ENCODE results near the gene PTPRT.

PTPRT gene

DNA sequence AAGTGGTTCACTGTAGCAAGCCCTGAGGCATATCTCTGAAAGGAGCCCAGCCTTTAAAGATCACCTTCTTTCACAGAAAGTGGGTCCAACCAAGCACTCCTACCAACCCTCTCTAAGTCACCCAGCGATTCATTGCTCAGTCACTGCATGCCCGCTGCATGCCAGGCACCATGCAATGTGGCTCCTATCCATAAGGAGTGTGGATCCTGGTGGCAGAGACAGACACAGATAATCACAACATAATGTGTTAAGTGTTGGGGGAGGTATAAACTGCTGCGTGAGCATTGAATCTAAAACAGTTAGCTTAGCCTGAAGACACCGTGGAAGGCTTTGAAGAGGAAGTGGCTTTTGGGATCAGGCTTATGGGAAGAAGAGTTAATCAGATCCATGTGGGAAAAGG is 659.5 kb downstream of the PTPRT start:
- DNase-seq, result no peak

DNA sequence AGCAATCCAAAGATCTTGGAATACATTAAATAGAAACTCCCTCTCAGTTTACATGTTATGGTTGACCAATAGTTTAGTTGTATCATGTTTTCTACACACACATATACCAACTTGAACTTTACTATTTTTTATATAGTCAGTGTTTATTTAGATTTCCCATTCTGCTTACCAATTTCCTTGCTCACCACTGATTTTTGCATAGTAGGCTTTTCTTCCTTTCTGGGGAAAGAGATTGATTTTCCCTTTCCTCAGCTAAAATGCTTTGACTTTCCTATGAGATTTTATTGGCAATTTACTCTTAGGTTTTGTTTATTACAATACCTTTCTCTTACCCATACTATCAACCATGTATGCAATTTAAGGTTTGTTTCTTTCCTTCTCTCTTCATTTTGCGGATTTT is 665.6 kb downstream of the PTPRT start:
- DNase-seq, result no peak

DNA sequence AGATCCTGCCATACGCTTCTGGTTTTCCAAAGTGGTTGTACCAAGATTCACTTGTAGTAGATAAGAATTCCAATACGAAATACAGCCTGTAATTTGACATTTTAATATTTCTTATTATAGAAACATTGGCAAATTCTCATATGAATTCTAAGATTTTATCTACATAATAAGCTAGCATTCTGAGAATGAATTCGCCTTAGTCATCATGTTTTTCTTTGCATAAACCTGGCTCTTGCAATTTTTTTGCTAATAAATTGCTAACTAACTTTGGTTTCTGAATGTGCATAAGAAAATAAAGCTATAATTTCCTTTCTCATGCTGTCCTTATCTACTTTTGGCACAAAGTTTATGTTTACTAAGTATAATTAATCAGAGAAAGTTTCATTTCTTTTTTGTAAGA is 673.0 kb downstream of the PTPRT start:
- DNase-seq, result no peak

DNA sequence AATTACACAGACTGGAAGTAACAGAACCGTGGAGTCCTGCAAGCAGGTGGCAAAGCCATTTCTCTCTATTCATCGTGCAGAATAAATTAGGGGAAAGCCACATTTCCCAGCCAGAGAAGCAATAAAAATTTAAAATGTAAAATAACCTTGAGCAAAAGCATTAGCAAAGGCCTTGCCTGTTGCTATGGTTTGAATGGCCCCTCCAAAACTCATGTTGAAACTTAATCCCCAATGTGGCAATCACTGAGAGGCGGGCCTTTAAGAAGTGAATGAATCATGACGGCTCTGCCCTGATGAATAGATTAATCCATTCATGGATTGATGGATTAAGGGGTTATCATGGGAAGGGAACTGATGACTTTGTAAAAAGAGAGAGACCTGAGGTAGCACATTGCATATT is 679.0 kb downstream of the PTPRT start:
- no peak for DNase-seq

DNA sequence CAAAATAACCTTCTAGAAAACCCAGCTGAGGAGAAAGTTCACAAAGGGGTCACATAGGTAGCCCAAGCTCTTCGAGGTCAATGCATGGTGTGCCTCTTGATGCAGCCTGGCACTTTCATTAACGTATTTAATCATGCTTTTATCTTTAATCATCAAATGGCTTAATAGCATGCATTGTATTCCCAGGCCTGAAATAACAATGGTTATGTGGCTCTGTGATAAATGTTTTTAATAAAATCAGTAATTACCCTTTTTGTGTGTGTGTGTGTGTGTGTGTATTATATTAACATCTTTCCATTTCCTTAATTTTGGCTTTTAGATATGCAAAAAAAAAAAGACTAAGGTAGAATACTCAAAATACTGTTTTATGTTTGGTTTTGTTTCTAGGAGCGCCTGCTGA is 681.8 kb downstream of the PTPRT start:
- DNase-seq, result no peak

DNA sequence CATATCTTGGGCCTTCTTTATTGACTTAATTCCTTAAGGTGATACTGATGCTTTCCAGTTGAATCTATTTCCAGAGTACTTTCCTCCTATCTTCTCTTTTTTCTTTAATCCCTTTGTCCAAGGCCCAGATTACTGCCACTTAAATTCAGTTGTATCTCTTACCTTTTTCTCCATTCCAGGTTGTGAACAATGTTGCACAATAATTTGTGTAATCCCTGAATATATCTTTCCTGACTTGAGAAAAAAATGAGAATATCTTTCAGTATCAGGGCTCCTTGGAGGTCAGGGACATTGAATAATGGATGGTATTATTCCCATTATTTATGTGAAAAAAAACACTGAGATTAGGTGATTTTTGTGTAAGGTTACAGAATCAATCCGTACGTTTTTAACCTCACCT is 683.3 kb downstream of the PTPRT start:
- no peak for DNase-seq

DNA sequence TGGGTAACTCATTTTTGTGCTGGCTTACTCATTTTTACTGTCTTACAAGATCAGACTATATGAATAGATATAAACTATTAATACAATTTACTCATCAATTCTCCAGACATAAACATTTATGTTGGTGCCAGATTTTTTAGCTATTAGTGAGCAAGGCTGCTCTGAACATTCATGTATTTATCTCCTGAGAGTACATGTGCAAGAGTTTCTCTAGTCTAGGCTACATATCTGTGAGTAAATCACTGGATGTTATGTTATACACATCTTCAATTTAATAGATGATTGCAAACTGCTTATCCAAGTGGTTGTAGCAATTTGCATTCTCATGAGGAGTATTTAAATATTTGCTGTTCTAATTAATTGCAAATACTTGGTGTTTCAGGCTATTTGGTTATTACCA is 687.1 kb downstream of the PTPRT start:
- DNase-seq, result no peak

DNA sequence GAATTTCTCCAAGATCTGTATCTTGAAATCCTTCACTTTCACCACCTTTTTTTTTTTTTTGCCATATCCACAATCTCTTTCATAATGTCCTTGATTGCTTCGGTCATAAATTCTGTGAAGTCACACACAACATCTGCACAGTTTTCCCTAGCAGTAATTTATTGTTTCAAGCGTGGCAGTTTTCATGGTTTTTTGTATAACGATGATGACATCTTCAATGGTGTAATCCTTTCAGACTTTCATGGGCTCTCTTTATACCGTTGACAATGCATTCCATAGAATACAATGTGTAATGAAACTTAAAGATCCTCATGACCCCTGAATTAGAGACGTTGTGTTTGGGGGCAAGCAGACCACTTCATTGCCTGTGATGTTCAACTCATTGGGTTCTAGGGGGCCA is 693.1 kb downstream of the PTPRT start:
- no peak for DNase-seq

DNA sequence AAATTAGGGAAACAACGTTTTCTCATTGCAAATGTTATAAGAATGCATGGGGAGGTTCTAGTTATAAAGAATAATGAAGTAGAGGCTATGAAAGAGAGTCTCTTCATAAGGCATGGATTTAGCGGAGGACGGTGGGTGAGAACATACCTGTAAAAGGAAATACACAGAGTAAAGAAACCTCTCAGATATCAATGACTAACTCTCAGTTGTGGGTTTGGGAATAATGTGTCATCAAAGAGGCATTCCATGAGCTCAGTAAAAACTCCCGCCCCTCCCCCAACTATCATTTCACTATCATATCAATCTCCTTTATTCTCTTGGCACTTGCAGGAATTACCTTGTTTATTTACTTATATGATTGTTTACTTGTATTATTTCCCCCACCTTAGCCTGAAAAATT is 695.4 kb downstream of the PTPRT start:
- no peak for DNase-seq

DNA sequence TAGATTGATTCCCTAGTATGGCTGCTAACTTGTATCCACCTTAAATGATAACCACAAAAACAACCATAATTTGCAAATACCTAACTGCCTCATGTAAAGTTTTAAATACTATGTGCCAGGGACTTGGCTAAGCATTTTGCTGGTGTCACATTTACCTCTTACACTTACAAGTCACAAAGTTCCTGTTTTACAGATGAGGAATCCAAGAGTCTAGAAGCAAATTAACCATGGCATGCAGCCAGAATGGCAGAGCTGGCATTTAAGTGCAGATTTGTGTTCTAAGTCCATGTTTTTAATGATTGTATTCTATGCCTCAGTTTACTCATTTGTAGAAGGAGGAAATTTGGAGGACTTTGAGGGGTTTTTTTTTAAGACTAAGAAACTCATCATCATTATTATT is 696.7 kb downstream of the PTPRT start:
- DNase-seq, result no peak

DNA sequence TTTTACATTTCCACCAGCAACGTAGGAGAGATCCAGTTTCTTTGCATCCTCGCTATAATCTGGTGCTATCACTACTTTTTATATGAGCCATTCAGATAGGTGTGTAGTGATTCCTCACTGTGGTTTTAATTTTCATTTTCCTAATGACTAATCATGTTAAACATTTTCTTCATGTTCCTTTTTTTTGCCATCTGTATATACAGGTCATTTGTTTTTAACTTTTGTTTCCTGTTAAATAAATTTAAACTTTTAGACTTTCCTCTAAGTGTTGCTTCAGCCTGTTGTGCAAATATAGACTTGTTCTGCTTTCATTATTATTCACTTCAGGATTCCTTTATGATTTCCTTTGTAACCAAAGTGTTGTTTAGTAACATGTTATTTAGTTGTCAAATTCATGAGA is 697.4 kb downstream of the PTPRT start:
- DNase-seq, result no peak

DNA sequence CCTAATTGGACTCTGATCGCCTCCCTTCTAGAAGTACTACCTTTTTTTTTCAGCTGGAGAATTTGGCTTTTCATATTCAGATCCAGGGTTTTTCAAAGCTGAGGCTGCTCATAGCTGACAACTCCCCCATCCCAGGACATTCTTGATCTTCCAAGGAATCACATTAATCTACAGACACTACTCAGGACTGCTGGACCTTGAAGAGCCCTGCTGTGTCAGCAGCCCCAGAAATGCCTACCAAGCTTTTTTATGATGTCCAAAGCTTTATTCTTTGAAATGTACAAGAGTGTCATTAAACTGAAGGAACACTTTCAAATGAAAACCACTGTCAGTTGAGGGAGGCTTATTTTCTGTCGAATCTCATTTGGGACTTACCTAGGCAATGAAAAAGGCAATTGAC is 704.1 kb downstream of the PTPRT start:
- DNase-seq, result no peak

DNA sequence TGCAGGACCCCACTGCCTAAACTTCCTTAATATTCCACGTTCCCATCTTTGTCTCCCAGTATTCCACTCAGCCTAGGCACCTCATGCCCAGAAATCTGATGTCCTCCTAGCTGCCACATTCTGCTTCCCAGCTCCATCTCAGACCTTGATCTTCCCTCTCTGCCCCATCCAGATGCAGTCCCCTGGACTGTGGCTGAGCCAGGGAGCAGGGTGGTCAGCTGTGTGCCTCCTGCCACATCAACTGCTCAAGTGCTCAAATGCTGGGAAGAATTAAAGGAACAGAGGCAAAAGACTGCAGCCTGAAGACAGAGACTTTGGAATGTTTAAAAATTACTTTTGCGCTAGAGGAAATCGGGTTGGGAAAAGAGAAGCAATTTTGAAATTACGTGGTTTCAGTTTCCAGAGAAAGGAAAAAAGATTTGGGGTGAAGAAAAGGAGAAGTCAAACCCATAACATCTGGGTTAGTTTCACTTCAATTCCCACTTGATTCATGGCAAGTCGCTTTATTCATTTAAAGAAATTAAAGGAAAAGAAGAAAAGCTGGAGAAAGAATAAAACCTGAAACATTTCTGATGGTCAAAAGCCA is 704.8 kb downstream of the PTPRT start:
- DNase-seq, result no peak

DNA sequence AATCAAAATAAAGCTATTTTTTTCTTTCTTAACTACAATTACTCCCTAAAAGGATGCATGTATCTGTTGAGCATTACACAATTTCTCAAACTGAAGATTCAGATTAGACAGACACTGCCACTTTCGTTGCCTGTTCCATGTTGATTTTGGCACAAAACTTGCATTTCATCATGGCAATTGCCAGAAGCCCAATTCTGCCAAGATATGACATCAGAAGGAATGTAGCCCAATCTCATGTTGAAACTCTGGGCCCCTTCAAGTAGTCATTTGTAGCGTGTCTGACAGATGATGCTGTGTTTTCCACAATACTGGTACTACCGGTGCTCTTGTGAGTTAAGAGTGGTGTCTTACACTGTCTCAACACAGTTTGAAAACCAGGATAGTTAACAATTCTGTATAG is 705.4 kb downstream of the PTPRT start:
- no peak for DNase-seq

DNA sequence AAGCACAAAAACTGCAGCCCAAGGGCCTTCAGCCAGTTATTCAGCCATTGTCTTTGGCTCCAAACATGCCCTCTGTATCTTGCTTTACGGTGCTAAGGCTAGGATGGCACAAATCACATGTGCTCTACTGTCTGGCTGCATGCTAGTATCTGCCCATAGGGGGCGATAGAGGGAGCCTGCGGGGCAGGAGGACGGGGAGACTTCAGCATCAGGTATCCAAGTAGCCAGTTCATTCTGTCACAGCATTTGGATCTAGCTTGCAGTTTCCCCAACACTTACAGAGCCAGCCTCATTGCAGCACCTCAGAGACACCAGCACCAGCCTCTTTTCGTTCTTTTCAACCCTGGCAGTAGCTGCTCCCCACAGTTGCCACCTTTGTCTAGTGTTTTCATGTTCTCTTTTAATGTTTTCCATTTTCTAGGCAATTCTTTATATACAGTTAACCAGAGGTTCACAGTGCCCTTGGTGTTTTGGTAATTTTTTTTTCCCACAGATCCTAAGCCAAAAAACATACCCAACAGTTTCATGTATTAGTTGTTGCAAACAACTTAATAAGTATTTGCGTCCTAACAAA is 705.9 kb downstream of the PTPRT start:
- DNase-seq, result peak; percentile 83

DNA sequence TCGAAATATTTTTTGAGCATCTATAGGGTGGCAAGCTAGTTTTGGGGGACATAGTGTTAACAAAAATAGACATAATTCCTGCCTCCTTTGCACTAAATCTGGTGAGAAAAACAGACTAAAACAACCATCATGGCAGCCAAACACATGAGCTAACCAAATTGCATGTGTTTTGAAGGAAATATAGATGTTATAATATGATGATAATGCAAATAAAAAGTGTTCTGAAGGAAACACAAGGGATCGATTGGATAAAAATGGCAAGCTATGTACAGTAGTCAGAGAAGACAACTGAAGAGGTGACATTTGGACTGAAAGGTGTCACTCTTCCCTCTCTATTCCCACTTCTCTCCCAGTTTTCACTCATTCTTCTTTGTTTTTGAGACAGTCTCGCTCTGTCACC is 706.9 kb downstream of the PTPRT start:
- no peak for DNase-seq

DNA sequence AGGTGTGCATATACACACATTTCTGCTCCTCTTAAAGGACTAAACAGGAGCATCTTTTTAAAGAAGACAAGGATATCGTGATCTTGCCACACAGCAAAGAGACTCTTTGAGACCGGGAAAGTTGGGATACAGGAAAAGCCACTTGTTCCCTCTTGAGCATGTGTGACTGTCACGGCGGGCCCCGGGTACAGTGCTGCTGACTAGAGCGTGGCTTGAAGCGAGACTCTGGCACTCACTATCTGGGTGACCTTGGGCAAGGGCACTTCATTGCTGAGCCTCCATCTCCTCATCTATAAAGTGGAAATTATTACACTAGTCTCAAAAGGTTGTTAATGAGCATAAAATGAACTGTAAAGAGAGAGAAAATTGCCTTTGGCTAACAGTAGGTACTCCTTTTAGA is 713.9 kb downstream of the PTPRT start:
- DNase-seq, result no peak

DNA sequence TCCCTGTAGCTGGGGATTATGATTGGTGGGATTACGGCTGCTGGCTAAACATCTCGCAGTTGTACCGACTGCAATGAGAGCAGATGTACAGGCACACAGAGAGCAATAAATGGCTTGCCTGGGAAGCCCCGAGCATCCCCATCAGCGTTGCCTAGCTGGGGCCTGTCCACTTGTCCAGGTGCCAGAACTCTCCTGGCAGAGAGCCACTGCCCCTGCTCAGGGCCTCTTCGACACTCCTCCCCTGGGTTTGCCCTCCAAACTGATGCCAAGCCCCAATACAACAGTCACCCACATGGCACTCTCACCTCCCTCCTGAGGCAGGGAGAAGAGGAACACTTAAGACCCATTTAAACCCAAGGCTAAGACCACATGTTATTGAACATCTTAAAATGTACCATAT is 715.1 kb downstream of the PTPRT start:
- DNase-seq, result no peak

DNA sequence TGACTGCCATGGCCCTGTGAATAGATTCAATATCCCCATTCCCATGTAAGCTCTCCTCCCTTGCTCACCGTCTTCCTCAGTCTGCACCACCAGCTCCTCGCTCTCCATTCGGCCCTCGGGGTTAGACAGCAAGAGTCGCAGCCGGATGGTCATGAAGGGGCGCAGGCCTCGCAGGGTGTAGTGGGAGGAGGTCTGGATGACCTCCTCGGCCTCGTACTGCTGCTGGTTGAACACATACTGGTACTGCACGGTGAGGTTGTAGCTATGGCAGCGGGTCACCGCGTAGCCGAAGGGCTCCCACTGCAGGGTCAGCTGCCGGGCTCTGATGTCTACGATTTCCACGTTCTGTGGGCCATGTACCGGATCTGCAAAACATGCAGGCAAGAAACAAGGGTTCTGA is 717.5 kb downstream of the PTPRT start:
- no peak for DNase-seq

DNA sequence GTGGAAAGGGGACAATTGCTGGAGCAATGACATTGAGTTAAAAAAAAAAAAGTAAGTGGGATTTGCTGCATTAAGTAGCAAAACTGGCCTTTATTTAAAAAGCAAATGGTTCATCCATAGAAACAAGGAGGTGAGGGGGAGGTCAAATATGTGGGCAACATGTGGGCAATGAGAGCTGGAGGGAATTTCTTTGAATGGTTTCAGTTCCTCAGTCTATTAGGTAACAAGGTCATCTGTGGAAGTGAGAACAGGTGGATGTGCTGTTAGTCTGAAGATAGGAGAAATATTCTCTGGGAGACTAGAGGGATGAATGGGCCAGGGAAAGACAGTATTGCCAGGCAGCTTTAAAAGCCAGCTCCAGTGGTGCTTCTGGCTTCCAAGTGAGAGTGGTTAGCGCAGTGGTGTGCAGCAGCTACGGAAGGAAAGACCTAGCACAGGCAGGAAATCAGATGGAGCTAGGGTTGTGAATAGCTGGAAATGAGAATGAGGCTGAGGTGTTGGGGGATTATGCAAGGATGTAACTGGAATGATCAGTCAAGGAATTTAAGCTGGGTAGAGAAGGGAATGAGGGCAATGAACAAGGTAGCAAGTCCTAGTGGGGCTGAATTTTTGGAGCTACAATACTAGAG is 727.6 kb downstream of the PTPRT start:
- DNase-seq, result no peak

DNA sequence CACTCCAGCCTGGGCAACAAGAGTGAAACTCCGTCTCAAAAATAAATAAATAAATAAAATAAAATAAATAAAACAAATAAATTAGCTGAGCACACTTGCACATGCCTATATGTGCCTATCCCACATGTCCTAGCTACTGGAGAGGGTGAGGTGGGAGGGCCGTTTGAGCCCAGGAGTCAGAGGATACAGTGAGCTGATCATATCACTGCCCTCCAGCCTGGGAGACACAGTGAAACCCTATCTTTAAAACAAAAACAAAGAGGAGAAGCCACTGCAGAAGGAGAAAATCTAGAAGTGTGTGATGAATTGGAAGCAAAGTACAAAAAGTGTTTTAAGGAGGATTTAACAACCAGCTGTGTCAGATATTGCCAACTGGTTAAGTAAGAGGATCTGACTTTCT is 728.4 kb downstream of the PTPRT start:
- DNase-seq, result no peak

DNA sequence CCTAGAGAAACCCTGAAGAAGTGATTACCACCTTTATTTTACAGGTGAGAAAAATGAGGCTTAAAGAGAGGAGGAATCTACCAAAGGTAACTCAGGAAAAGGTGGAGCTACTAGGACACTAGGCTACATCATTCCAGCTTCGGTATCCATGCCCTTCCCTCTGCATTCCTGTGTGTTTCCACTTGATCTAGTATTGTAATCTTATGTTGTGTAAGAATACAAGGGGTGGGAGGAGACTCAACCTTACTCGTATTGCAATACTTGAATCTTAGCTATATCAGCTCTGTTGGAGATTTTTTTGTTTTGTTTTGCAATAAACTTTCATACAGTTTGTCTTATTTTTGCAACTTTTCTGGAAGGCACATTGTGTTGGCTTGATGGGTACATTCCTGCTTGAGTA is 742.4 kb downstream of the PTPRT start:
- DNase-seq, result no peak

DNA sequence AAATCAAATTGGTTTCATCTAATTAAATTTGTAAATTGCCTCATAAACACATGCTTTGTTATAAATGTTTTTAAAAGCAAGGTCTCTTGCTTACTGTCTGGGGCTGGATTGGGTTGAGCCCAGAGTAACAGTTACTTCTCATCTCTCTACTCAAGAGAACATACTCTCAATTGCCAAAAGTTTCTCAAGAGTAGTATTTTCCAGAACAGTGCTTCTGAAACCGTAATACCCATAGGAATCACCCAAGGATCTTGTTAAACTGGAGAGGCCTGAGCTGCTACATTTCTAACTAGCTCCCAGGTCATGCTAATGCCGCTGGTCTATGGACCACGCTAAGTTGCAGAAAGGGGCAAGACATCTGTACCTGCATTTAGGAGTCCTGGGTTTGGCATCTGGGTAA is 744.9 kb downstream of the PTPRT start:
- DNase-seq, result no peak

DNA sequence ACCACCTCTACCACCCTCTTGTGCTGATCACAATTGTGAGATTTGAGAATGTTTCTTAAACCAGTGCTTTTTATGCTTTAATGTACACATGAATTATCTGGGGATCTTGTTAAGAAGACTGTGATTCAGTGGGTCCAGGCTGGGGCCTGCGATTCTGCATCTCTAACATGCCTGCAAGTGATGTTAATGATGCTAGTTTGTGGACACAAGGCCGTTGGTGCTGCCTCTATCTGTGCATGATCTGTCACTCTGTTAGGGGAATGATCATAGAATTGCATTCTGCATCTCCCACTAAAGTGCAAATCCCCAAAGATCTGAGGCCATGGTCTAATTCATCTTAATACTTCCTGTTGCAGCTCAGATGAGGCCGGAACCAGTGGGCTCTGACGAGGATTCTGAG is 746.5 kb downstream of the PTPRT start:
- DNase-seq, result no peak

DNA sequence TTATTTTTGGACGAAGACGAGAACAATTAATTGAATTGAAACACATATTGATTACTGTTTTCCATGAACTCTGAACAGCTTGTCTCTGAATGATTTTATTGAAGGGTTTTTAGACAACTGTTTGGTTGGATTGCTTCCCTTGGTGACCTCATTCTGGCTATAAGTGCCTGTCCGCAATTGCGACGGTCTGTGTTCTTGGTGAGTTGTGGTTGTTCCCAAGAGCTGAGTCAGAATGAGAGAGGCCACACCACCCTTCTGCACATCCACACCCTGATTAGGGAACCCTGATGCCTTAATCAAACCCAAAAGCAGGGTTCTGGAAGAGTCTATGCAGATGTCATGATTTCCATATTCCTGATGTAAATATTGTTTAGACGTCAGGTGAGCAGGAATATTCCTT is 747.0 kb downstream of the PTPRT start:
- DNase-seq, result no peak

All from islet precursor cell (in vitro differentiated cells).